GM04504 (cell line): ENCODE measurements around the gene CHRNB4.
"Not testable (repeated sequence)": the region's sequence is repeated elsewhere in the genome, so short reads cannot be mapped to it uniquely, and the experiment has no call there.

Experiments
- DNase-seq: peaks from one replicate; pipeline ENCODE4 v3.0.0-alpha.2; 2012; ENCODE audit warnings: low read depth

Gene CHRNB4

DNA sequence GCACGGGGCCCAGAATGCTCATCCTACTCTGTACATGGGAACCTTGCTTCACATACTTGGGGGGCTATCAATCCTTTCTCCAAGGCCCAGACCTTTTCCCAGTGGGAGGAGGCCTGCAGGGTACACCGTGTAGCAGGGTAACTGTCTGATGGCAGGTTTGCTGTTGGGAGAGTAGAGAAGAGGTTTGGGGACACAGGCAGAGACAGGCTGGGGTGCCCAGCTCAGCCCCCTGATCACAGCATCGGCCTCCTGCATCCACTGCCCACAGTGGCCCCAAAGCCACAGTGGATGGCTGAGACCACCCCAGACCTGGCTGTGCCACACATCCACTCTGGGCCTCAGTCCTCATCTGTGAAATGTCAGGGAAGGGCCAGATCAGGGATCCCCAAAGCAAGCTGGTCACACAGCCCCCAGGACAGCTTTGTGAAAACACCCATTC lies 25.8 kb downstream of the CHRNB4 start:
- DNase-seq: no peak

- no peak for DNase-seq
Measured at GRCh38 chr15:78614021-78614420, 27.0 kb downstream of the CHRNB4 start.

DNA sequence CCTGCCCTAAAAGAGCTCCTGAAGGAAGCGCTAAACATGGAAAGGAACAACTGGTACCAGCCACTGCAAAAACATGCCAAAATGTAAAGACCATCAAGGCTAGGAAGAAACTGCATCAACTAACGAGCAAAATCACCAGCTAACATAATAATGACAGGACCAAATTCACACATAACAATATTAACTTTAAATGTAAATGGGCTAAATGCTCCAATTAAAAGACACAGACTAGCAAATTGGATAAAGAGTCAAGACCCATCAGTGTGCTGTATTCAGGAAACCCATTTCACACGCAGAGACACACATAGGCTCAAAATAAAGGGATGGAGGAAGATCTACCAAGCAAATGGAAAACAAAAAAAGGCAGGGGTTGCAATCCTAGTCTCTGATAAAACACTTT lies 31.5 kb downstream of the CHRNB4 start:
- not testable (repeated sequence) for DNase-seq

GRCh38 chr15:78605680-78606079 lies 35.3 kb downstream of the CHRNB4 start:
- no peak for DNase-seq

GRCh38 chr15:78605201-78605600 lies 35.8 kb downstream of the CHRNB4 start:
- no peak for DNase-seq

- DNase-seq: no peak
Measured at GRCh38 chr15:78604420-78604819, 36.6 kb downstream of the CHRNB4 start.

DNA sequence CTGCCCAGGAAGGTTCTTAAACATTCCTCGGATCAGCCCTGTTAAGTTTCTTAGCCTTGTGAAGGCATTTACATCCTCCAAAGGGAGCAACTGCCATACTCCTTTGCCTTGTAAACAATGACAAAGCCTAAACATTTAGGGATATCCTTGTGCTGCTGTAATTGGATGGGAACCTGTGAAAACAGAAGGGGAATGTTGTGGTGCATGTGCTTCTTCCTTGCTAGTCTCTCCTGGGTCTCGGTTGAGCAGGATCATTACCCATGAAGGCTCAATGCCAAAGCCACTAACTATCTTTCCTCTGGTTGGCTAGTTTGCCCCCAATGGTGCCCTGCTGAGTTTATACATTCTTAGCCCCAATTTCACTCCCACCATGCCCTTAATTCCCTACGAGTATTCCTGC lies 37.5 kb downstream of the CHRNB4 start:
- no peak for DNase-seq

GRCh38 chr15:78599189-78599588 lies 41.8 kb downstream of the CHRNB4 start:
- no peak for DNase-seq

DNA sequence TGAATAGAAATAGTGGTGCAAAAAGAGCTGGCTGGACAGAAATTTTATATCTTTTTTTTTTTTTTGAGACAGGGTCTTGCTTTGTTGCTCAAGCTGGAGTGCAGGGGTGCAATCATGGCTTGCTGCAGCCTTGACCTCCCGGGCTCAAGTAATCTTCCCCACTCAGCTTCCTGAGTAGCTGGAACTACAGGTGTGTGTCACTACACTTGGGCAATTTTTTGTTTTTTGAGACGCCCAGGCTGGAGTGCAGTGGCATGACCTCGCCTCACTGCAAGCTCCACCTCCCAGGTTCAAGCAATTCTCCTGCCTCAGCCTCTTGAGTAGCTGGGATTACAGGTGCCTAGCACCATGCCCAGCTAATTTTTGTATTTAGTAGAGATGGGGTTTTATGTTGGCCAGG lies 42.7 kb downstream of the CHRNB4 start:
- DNase-seq: no peak

DNA sequence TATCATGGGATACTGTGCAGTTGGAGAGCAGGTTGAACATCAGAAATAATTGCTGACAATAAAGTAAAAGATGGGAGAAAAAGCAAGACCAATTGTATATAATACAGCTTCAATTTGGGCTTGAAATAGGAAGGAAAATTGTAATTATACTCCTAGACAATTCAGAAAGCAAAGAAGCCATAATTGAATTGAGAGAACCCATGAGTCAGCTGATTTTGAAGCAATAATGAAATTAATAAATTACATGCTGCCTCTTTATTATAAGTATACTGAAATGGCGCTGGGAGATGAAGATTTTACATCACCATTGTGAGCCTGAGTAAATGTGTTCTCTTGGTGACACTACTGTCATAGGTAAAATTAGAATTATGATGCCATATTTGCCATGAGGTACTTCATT lies 43.4 kb downstream of the CHRNB4 start:
- no peak for DNase-seq

DNA sequence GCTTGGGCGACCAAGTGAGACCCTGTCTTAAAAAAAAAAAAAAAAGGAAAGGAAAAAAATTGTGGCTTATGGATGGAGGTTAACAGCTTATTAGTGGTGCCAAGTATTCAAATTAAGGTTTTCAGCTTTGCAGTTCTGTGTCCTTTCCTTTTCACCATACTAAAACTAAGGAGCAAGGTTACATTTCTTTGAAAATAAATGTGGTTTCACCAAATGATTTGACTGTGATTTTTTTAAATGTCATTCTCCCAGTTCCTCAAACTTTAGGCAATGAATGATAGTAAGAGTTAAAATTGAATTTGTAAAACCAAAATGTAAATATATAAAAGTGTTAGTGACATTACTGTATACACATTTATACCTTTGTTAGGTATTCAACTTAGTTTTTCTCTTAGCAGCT lies 66.1 kb downstream of the CHRNB4 start:
- no peak for DNase-seq
